ENCODE data around the gene ACTN2.

The ACTN2 gene

DNA sequence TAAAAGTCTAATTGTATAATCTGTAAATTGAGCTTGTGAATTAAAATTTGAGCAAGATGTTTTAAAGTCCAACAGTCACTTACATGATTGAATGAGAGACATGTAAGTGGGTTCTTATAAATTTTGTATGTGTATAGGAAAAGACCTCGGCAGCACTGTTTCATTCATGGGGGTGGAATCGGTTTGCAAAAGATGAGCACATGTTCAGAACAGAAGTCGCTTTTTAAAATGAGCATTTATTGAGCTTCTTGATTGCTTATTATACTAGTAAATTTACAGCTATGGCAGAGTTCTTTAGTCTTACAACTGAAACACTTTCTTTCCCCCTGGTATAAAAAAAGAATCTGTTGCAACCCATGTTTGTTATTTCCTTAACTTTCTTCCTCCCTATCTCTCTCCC is 33.9 kb downstream of the ACTN2 start:
- Histone ChIP-seq H3K27ac (ENCODE audit: low read depth, low read length) (no peak overlapping the region), H3K27me3 (ENCODE audit: insufficient read depth, low read length) (no peaks in the 10 kb centered on the region), H3K9me3 (ENCODE audit: insufficient read depth, low read depth, low read length) (no peaks in the 10 kb centered on the region), H3K9ac (ENCODE audit: low read depth, low read length) (no peak overlapping the region), H3K4me3 (ENCODE audit: low read length) (no peak overlapping the region), H3K4me1 (ENCODE audit: insufficient read depth, low read length) (no peaks in the 10 kb centered on the region), H3K36me3 (ENCODE audit: insufficient read depth, low read length) (peaks cover 6% of the 10 kb centered on the region; the same call in 1 of the 2 replicates)
- WGBS, result 64% methylated on average over 3 of the region's 3 CpGs

DNA sequence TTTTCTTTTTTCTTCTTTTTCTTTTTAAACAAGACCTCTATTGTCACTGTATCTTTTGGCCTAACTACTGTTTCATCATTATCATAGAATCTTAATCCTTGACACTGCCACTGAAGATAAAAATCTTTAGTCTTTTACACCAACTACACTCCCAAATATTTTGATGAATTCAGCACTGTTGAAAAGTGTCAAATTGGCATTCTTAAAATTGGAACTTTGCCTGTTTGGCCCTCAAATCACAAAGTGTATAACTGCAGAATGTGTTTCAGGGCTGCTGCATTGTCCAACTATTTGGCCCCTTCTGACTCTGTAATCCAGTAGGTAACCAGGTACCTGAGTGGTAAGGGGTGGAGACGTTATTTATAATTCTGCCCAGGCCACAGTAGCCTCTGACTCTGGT is 34.3 kb downstream of the ACTN2 start:
- Histone ChIP-seq H3K27ac (ENCODE audit: low read depth, low read length) (no peak overlapping the region), H3K27me3 (ENCODE audit: insufficient read depth, low read length) (no peaks in the 10 kb centered on the region), H3K4me3 (ENCODE audit: low read length) (no peak overlapping the region), H3K9ac (ENCODE audit: low read depth, low read length) (no peak overlapping the region), H3K9me3 (ENCODE audit: insufficient read depth, low read depth, low read length) (no peaks in the 10 kb centered on the region), H3K4me1 (ENCODE audit: insufficient read depth, low read length) (no peaks in the 10 kb centered on the region), H3K36me3 (ENCODE audit: insufficient read depth, low read length) (peaks cover 6% of the 10 kb centered on the region; the same call in 1 of the 2 replicates)
- 94% methylated on average over 1 of the region's 1 CpG for WGBS

DNA sequence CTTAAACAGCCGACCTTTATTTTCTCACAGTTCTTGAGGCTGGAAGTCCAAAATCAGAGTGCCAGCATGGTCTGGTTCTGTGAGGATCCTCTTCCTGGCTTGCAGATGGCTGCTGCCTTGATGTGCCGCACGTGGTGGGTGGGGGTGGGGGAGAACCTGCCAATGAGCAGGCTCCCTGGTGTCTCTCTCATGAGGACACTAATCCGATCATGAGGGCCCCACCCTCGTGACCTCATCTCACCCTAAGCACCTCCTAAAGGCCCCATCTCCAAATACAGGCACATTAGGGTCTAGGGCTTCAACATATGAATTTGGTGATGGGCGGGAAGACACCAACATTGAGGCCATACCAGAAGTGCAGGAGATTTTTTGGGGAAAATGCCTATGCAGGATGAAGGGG is 37.8 kb downstream of the ACTN2 start:
- H3K27me3 ChIP-seq (ENCODE audit: insufficient read depth, low read length), result no peaks in the 10 kb centered on the region
- H3K9ac ChIP-seq (ENCODE audit: low read depth, low read length), result no peak overlapping the region
- H3K4me3 ChIP-seq (ENCODE audit: low read length), result no peak overlapping the region
- no peaks in the 10 kb centered on the region for H3K36me3 ChIP-seq (ENCODE audit: insufficient read depth, low read length)
- 70% methylated on average over 6 of the region's 6 CpGs for WGBS
- no peaks in the 10 kb centered on the region for H3K4me1 ChIP-seq (ENCODE audit: insufficient read depth, low read length)
- H3K27ac ChIP-seq (ENCODE audit: low read depth, low read length), result no peak overlapping the region
- H3K9me3 ChIP-seq (ENCODE audit: insufficient read depth, low read depth, low read length), result no peaks in the 10 kb centered on the region

DNA sequence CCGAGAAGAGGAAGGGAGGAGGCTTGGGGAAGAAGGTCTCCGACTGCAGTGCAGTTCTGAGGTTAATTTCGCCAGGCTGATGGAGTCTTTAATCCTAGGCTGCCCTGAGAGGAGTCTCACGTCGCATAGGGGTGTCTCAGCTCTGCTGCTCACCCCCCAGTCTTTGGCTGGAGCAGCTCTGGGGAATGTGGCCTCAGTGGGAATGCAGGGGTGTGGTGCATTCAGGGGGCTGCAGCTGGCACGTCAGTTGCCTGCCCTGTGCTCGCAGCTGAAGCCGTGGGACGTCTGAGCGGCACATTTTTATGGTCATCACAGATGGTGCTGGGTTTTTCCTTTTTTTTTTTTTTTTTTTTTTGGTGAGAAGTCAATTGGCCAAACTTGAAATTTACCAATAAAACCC is 38.2 kb downstream of the ACTN2 start:
- Histone ChIP-seq H3K4me1 (ENCODE audit: insufficient read depth, low read length) (no peaks in the 10 kb centered on the region), H3K27ac (ENCODE audit: low read depth, low read length) (no peak overlapping the region), H3K9ac (ENCODE audit: low read depth, low read length) (no peak overlapping the region), H3K36me3 (ENCODE audit: insufficient read depth, low read length) (no peaks in the 10 kb centered on the region), H3K27me3 (ENCODE audit: insufficient read depth, low read length) (no peaks in the 10 kb centered on the region), H3K9me3 (ENCODE audit: insufficient read depth, low read depth, low read length) (no peaks in the 10 kb centered on the region), H3K4me3 (ENCODE audit: low read length) (no peak overlapping the region)
- WGBS, result 81% methylated on average over 10 of the region's 10 CpGs

DNA sequence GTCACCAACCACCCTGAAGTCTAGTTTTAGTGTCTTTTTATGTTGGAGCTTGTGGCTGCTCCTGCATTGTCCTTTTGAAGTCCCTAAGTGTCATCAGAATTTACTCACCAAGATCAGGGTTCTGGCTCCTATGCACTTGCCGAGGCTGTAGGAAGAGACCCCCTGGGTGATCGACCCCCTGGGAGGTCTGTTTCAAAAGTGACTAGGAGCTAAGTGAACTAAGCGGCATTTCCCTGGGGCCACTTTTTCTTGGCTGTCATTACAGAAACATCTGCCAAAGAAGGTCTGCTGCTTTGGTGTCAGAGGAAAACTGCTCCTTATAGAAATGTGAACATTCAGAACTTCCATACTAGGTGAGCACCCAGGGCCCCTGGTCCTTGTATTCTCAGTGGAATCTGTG is 39.4 kb downstream of the ACTN2 start:
- Histone ChIP-seq H3K9me3 (ENCODE audit: insufficient read depth, low read depth, low read length) (no peaks in the 10 kb centered on the region), H3K27me3 (ENCODE audit: insufficient read depth, low read length) (no peaks in the 10 kb centered on the region), H3K4me3 (ENCODE audit: low read length) (no peak overlapping the region), H3K9ac (ENCODE audit: low read depth, low read length) (no peak overlapping the region), H3K27ac (ENCODE audit: low read depth, low read length) (no peak overlapping the region), H3K36me3 (ENCODE audit: insufficient read depth, low read length) (no peaks in the 10 kb centered on the region), H3K4me1 (ENCODE audit: insufficient read depth, low read length) (no peaks in the 10 kb centered on the region)
- 78% methylated on average over 3 of the region's 3 CpGs for WGBS

DNA sequence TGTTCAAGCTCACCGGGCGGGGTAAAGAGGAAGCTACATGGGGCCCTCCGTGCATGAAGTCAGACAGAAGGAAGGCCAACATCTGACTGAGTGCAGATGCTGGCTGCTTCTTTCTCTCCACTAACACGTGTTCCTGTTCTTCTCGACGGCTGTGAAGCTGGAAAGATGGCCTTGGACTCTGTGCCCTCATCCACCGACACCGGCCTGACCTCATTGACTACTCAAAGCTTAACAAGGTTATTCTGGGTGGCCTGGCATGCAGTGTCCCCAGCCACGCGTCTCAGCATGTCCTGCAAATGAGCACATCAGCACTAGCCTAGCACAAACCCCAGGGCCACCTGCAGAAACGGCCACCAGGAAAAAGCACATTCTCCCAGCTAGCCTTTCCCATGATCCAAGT is 41.2 kb downstream of the ACTN2 start:
- Histone ChIP-seq H3K9me3 (ENCODE audit: insufficient read depth, low read depth, low read length) (no peaks in the 10 kb centered on the region), H3K4me1 (ENCODE audit: insufficient read depth, low read length) (no peaks in the 10 kb centered on the region), H3K9ac (ENCODE audit: low read depth, low read length) (no peak overlapping the region), H3K27ac (ENCODE audit: low read depth, low read length) (no peak overlapping the region), H3K4me3 (ENCODE audit: low read length) (no peak overlapping the region), H3K36me3 (ENCODE audit: insufficient read depth, low read length) (no peaks in the 10 kb centered on the region), H3K27me3 (ENCODE audit: insufficient read depth, low read length) (no peaks in the 10 kb centered on the region)
- WGBS, result 95% methylated on average over 11 of the region's 11 CpGs

DNA sequence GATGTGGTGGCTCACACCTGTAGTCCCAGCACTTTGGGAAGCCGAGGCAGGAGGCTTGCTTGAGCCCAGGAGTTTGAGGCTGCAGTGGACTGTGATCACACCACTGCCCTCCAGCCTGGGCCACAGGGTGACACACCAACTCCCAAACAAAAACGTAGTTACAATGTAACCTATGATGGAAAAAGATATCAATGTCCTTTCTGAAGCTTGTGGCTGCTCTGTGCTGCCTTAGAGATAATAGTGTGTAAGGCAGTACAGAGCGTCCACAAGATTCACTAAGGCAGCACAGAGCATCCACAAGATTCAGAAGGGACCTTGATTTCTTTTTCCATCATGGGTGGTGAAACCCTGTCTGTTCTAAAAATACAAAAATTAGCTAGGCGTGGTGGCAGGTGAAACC is 42.5 kb downstream of the ACTN2 start:
- 93% methylated on average over 4 of the region's 4 CpGs for WGBS
- H3K36me3 ChIP-seq (ENCODE audit: insufficient read depth, low read length), result no peaks in the 10 kb centered on the region
- no peaks in the 10 kb centered on the region for H3K9me3 ChIP-seq (ENCODE audit: insufficient read depth, low read depth, low read length)
- no peaks in the 10 kb centered on the region for H3K27me3 ChIP-seq (ENCODE audit: insufficient read depth, low read length)
- H3K27ac ChIP-seq (ENCODE audit: low read depth, low read length), result no peak overlapping the region
- no peaks in the 10 kb centered on the region for H3K4me1 ChIP-seq (ENCODE audit: insufficient read depth, low read length)
- H3K4me3 ChIP-seq (ENCODE audit: low read length), result no peak overlapping the region
- no peak overlapping the region for H3K9ac ChIP-seq (ENCODE audit: low read depth, low read length)

DNA sequence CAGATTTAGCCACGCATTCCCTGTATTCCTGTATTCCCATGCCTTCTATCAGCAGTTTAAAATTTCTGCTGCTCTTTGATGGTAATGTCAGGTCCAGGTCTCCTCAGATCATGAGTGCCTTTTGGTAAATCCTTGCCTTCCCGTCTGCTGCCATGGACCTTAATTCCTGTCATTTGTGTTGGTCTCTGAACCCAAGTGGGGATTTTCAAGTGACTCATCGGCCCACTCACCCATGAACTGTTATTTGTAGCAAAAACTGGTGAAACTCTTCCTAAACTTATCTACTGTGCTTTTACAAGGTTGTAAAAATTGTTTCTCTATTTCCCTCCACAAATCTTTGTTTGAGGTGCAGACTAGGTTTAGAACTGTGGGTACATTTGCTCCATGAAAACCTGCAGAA is 47.4 kb downstream of the ACTN2 start:
- Histone ChIP-seq H3K27ac (ENCODE audit: low read depth, low read length) (no peak overlapping the region), H3K27me3 (ENCODE audit: insufficient read depth, low read length) (no peaks in the 10 kb centered on the region), H3K9me3 (ENCODE audit: insufficient read depth, low read depth, low read length) (no peaks in the 10 kb centered on the region), H3K4me3 (ENCODE audit: low read length) (no peak overlapping the region), H3K36me3 (ENCODE audit: insufficient read depth, low read length) (no peaks in the 10 kb centered on the region), H3K9ac (ENCODE audit: low read depth, low read length) (no peak overlapping the region), H3K4me1 (ENCODE audit: insufficient read depth, low read length) (peaks cover 4% of the 10 kb centered on the region)
- 92% methylated on average over 3 of the region's 3 CpGs for WGBS

DNA sequence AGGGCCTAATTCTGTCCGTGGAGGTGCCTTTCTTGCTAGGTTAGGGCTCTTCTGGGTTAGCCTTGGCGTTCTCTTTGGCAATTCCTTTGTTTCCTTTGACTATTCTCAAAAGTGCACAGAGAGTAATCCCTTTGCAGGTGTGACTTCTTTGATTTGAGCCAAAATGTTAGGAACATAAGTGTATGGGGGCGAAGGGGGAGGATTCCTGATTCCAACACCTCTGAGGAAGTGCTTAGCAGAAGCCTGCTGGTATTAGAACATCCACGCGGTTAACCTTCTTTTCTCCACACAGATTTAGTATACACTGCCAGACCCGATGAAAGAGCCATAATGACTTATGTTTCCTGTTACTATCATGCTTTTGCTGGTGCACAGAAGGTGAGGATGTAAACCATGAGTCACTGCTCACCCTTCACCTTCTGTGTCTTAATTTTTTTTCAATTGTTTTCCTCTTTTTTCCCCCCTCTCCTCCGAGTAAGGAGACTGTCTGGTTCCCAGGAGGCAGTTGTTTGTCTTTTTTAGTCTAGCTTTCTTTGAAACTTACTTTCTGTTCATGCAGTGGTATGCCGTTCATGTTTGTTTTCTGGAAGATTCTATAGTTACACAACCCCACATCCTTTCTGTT is 48.0 kb downstream of the ACTN2 start:
- Histone ChIP-seq H3K36me3 (ENCODE audit: insufficient read depth, low read length) (no peaks in the 10 kb centered on the region), H3K27ac (ENCODE audit: low read depth, low read length) (no peak overlapping the region), H3K4me3 (ENCODE audit: low read length) (no peak overlapping the region), H3K9me3 (ENCODE audit: insufficient read depth, low read depth, low read length) (no peaks in the 10 kb centered on the region), H3K4me1 (ENCODE audit: insufficient read depth, low read length) (peaks cover 7% of the 10 kb centered on the region), H3K9ac (ENCODE audit: low read depth, low read length) (no peak overlapping the region), H3K27me3 (ENCODE audit: insufficient read depth, low read length) (no peaks in the 10 kb centered on the region)
- 94% methylated on average over 7 of the region's 8 CpGs for WGBS

DNA sequence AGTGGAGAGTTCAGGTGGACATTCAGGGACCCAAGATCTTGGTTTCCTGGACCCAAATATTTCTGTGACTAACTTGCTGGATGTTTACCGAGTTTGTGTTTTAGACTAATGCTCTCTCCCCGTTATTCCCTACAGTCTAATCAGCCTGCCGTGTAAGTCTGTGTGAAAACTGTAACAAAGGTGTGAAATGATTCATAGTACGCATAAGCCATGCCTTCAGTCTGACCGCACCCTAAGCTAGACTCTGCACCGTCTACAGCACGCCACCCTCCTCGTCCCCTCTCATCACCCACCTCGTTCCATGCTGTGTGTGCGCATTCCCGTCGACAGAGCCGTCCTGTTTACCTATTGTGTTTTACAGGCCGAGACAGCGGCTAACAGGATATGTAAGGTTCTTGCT is 50.5 kb downstream of the ACTN2 start:
- 89% methylated on average over 15 of the region's 15 CpGs for WGBS
- H3K4me1 ChIP-seq (ENCODE audit: insufficient read depth, low read length), result peaks cover 7% of the 10 kb centered on the region
- H3K9ac ChIP-seq (ENCODE audit: low read depth, low read length), result no peak overlapping the region
- H3K4me3 ChIP-seq (ENCODE audit: low read length), result no peak overlapping the region
- no peaks in the 10 kb centered on the region for H3K27me3 ChIP-seq (ENCODE audit: insufficient read depth, low read length)
- no peak overlapping the region for H3K27ac ChIP-seq (ENCODE audit: low read depth, low read length)
- no peaks in the 10 kb centered on the region for H3K36me3 ChIP-seq (ENCODE audit: insufficient read depth, low read length)
- no peaks in the 10 kb centered on the region for H3K9me3 ChIP-seq (ENCODE audit: insufficient read depth, low read depth, low read length)

DNA sequence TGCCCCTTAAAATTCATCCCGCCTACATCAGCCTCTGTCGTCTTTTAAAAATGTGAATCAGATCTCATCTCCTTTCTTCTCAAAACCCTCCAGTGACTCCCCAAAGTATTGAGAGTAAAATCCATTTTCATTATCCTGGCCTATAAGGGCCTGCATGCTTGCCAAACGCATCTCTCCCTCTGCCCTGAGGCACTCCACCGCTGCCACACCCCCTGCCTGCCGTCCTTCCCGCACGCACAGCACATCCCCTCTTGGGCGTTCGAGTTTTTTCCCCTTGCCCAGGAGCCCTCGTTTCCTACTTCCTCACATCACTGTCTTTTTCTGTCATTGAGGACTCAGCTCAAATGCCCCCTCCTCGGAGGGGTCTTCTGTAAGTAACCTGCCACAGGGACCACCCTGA is 55.5 kb downstream of the ACTN2 start:
- H3K36me3 ChIP-seq (ENCODE audit: insufficient read depth, low read length), result no peaks in the 10 kb centered on the region; the same call in 1 of the 2 replicates
- no peak overlapping the region for H3K9ac ChIP-seq (ENCODE audit: low read depth, low read length)
- H3K4me1 ChIP-seq (ENCODE audit: insufficient read depth, low read length), result peaks cover 7% of the 10 kb centered on the region
- WGBS, result 74% methylated on average over 11 of the region's 11 CpGs
- no peaks in the 10 kb centered on the region for H3K27me3 ChIP-seq (ENCODE audit: insufficient read depth, low read length)
- H3K4me3 ChIP-seq (ENCODE audit: low read length), result no peak overlapping the region
- no peaks in the 10 kb centered on the region for H3K9me3 ChIP-seq (ENCODE audit: insufficient read depth, low read depth, low read length)
- no peak overlapping the region for H3K27ac ChIP-seq (ENCODE audit: low read depth, low read length)

Measured in HUES64 (cell line).